Cardiac muscle cell (in vitro differentiated cells and primary cell): ENCODE data around the gene ZNF148. TPM values are rescaled to one million over a fixed set of nuclear protein-coding genes. Genes with fewer than 3 reads are reported as not detected.

Experiments used
- DNase-seq, 2 donors: peaks; one replicate each; pipeline versions ENCODE4 v3.0.0 to v3.0.0-alpha.2; 2010 to 2017; ENCODE audit warnings: low read depth in 1 of 2, low spot score in 1 of 2
- H3K27ac ChIP-seq: fragments of 200-600 bp; sonication (generic); 2 replicates; pipeline ENCODE4 v1.5.1; 2016
- H3K27me3 ChIP-seq: fragments of 200-600 bp; sonication (generic); 2 replicates; pipeline ENCODE4 v1.6.0; 2016; ENCODE audit warnings: control low read depth
- H3K36me3 ChIP-seq: fragments of 200-600 bp; sonication (generic); 2 replicates; pipeline ENCODE4 v1.5.1; 2016; ENCODE audit warnings: control low read depth
- H3K4me1 ChIP-seq: fragments of 200-600 bp; sonication (generic); 2 replicates; pipeline ENCODE4 v1.8.1; 2017; ENCODE audit warnings: low read depth, mild to moderate bottlenecking, mixed run types
- H3K4me3 ChIP-seq: fragments of 200-600 bp; sonication (generic); 2 replicates; pipeline ENCODE4 v1.5.1; 2016; ENCODE audit warnings: mild to moderate bottlenecking
- H3K9me3 ChIP-seq: fragments of 200-600 bp; sonication (generic); 2 replicates; pipeline ENCODE4 v1.5.1; 2017; ENCODE audit warnings: low read depth, mild to moderate bottlenecking, control low read depth
- polyA plus RNA-seq: library from polyadenylated mRNA; unstranded; fragments of >200 nt; fragmentation: Nextera tagmentation; extraction: Ambion mirVana; gene quantifications from 2 replicates; pipeline ENCODE4 v1.2.1, GENCODE V29; 2016
- total RNA-seq: library from RNA; depleted of rRNA; stranded (reverse); fragments of >200 nt; gene quantifications from 2 replicates; pipeline ENCODE4 v1.2.3, GENCODE V29; 2016
- TF ChIP-seq, protein P1 (sequence below): IDR thresholded peaks from 2 replicates; pipeline ENCODE4 v1.5.1; 2012; ENCODE audit warnings: low read depth, mild to moderate bottlenecking, low read length

Gene ZNF148
- total and polyA plus RNA-seq, 2 experiments from 2014 or later = 26.1 to 29.4 TPM

DNA sequence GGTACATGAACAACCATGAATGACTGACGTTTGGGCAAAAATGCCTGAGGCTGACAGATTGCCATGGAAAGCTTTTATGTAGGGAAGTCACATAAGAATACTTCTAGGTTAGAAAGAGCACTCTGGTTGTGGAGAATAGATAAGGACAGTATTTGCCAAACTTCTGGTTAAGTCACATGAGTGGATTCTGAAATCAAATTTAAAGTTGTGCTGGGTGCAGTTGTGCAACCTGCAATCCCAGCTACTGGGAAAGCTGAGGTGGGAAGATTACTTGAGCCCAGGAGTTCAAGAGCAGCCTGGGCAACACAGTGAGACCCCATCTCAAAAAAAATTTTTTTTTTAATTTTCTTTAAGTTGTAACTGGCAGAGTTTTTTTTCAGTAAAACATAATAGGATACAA is 7.2 kb upstream of the ZNF148 start:
- no peaks in the 10 kb centered on the region for H3K9me3 ChIP-seq
- no peaks in the 10 kb centered on the region for H3K36me3 ChIP-seq
- TF ChIP-seq, protein P1, sequence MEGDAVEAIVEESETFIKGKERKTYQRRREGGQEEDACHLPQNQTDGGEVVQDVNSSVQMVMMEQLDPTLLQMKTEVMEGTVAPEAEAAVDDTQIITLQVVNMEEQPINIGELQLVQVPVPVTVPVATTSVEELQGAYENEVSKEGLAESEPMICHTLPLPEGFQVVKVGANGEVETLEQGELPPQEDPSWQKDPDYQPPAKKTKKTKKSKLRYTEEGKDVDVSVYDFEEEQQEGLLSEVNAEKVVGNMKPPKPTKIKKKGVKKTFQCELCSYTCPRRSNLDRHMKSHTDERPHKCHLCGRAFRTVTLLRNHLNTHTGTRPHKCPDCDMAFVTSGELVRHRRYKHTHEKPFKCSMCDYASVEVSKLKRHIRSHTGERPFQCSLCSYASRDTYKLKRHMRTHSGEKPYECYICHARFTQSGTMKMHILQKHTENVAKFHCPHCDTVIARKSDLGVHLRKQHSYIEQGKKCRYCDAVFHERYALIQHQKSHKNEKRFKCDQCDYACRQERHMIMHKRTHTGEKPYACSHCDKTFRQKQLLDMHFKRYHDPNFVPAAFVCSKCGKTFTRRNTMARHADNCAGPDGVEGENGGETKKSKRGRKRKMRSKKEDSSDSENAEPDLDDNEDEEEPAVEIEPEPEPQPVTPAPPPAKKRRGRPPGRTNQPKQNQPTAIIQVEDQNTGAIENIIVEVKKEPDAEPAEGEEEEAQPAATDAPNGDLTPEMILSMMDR = no peak
- H3K27ac ChIP-seq = no peak overlapping the region
- H3K4me3 ChIP-seq = no peak overlapping the region
- DNase-seq = peak in 1 of 2 donors; percentile 50
- no peaks in the 10 kb centered on the region for H3K4me1 ChIP-seq
- no peaks in the 10 kb centered on the region for H3K27me3 ChIP-seq

DNA sequence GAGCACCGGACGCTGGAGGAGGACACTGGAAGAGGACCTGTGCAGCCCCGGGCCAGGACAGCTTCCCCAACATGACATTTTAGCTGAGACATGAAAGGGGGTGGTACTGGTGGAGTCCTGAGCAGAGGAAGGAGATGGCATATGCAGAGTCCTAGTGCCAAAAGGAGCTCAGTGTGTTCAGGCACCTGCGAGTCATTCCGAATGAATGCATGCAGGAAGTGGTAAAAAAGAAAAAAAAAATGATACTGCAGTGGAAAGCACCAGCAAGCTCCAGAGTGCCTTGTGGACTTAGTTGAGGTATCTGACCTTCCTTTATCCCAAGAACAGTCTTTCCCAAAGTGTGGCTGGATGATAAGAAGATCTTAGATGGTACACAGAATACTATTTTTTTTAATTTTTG is 6.6 kb upstream of the ZNF148 start:
- no peaks in the 10 kb centered on the region for H3K36me3 ChIP-seq
- H3K27me3 ChIP-seq = no peaks in the 10 kb centered on the region
- no peak overlapping the region for H3K4me3 ChIP-seq
- TF ChIP-seq, protein P1 = no peak
- no peak overlapping the region for H3K27ac ChIP-seq
- no peaks in the 10 kb centered on the region for H3K9me3 ChIP-seq
- DNase-seq = no peak
- H3K4me1 ChIP-seq = no peaks in the 10 kb centered on the region

DNA sequence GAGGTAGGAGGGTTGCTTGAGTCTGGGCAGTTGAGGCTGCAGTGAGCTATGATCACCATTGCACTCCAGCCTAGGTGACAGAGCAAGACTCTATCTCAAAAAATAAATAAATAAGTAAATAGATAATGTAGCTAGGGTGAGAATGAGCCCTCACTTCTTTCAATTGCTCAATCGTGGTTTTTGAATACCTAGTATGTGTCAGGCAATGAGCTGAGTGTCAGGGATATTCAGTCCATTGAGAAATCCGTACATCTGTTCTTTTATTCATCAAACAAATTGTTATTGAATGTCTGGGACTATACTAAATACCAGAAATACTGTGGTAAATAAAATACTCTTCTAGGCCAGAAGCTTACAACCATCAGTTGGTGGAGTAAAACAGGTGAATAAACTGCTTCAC is 6.2 kb upstream of the ZNF148 start:
- Histone ChIP-seq H3K36me3 (no peaks in the 10 kb centered on the region), H3K9me3 (no peaks in the 10 kb centered on the region), H3K27ac (no peak overlapping the region), H3K4me1 (no peaks in the 10 kb centered on the region), H3K4me3 (no peak overlapping the region), H3K27me3 (no peaks in the 10 kb centered on the region)
- no peak for DNase-seq
- TF ChIP-seq, protein P1 = no peak

DNA sequence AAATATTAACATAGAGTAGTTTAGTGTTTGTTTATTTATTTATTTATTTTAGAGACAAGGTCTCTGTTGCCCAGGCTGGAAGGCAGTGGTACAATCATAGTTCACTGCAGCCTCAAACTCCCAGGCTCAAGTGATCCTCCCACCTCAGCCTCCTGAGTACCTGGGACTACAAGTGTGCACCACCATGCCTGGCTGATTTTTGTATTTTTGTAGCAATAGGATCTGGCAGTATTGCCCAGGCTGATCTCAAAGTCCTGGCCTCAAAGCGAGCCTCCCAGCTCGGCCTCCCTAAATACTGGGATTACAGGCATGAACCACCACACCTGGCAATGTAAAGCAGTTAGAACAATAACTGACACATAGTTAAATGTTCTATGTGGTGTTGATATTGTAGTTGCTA is 4.4 kb upstream of the ZNF148 start:
- no peaks in the 10 kb centered on the region for H3K9me3 ChIP-seq
- no peak overlapping the region for H3K27ac ChIP-seq
- no peaks in the 10 kb centered on the region for H3K36me3 ChIP-seq
- no peak overlapping the region for H3K4me3 ChIP-seq
- no peak for DNase-seq
- TF ChIP-seq, protein P1 = no peak
- H3K27me3 ChIP-seq = no peaks in the 10 kb centered on the region
- no peaks in the 10 kb centered on the region for H3K4me1 ChIP-seq

DNA sequence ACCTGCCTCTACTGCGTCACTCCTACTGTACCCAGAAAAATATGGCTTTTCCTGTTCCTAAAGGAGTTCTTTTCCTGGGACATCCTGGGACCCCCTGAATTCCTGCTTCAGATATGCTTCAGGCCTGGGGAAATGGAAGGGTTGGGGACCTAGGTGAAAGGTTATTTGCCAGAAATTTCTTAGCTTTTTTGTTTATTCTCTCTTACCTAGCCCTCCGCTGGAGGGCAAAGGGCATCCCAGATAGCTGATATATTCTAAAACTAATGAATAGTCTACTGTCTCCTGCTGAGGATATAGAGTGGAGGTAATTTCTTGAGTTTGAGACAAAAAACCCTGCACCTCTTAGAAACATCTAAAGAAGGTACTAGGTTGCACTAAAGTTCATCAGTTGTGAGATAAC is 3.6 kb upstream of the ZNF148 start:
- H3K36me3 ChIP-seq = no peaks in the 10 kb centered on the region

More for the DNA sequence above, 3.6 kb upstream of the ZNF148 start:
- Histone ChIP-seq H3K9me3 (no peaks in the 10 kb centered on the region), H3K4me3 (no peak overlapping the region), H3K4me1 (peaks cover 1% of the 10 kb centered on the region), H3K27ac (no peak overlapping the region), H3K27me3 (no peaks in the 10 kb centered on the region)
- no peak for DNase-seq
- TF ChIP-seq, protein P1 = no peak
